ENCODE data around the gene MCF2L.
"Not testable (repeated sequence)": the region's sequence is repeated elsewhere in the genome, so short reads cannot be mapped to it uniquely, and the experiment has no call there.

The MCF2L gene

DNA sequence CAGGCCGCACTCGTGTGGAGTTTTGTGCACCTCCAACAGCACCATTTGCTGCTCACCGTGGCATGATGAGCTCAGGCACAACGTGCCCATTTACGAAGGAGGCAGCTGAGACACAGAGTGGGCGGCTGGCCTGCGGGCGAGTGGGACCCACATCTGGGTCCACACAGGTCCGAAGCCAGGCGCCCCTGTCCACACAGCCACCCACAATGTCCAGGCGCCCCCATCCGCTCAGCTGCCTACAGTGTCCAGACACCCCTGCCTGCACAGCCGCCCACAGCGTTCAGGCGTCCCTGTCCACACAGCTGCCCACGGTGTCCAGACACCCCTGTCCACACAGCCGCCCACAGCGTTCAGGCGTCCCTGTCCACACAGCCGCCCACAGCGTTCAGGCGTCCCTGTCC lies 94.1 kb downstream of the MCF2L start:
- no peak for DNase-seq (ENCODE audit: low read depth in 4 of 4, low spot score in 1 of 4)

DNA sequence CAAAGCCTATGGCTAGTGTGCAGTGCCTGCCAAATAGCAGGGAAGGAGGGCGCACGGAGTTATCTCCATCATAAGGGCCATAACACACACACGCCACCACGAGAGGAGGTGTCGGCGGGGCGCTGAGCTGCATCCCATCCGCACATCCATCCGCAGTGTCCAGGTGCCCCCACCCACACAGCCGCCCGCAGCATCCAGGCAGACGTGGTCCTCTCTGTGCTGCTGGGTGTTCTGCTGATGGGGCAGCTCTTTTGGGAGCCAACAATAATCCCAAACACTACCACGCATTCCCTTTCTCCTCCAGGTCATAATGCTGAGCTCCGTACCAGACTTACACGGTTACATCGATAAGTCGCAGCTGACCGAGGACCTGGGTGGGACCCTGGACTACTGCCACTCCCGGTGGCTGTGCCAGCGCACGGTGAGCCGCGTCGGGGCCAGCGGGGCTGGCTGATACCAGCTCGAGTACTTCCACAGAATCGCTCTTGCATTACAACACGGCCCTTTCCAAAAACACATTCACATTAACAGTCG lies 95.1 kb downstream of the MCF2L start:
- DNase-seq (ENCODE audit: low read depth in 4 of 4, low spot score in 1 of 4), result no peak

GRCh38 chr13:113064534-113065405 lies 95.8 kb downstream of the MCF2L start:
- DNase-seq (ENCODE audit: low read depth in 4 of 4, low spot score in 1 of 4), result no peak

DNA sequence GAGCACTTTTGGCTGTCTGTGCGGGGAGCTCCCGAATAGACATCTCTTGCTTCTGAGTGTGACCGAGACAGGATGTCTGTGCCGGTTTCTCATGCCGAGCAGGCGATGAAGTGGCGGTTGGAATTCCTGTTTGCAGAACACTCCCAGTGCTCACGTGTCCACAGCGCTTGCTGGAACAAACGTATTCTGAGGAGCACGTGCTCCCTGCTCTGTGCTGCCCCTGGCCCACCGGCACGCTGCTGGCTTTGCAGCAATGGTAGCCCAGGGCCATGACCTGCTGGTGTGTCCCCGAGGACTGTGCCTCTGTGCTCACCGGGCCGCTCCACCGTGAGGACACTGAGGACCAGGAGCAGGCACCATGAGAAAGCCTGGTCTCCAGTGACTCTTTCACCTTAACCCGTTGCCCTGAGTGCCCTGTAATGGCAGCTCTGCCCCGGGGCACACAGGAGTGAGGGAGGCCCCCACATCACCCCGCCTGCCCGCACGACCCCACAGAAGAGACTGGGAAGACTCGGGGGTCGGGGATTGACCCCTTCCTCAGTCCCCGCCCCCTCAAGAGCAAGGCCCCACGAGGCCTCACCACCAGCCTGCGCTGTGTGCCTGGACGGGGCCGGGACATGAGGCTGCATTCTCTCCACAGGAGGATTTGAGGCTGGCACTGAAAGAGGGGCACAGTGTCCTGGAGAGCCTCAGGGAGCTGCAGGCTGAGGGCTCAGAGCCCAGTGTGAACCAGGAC lies 96.6 kb downstream of the MCF2L start:
- DNase-seq (ENCODE audit: low read depth in 4 of 4, low spot score in 1 of 4), result no peak

GRCh38 chr13:113066142-113066455 lies 97.1 kb downstream of the MCF2L start:
- DNase-seq (ENCODE audit: low read depth in 4 of 4, low spot score in 1 of 4), result no peak

DNA sequence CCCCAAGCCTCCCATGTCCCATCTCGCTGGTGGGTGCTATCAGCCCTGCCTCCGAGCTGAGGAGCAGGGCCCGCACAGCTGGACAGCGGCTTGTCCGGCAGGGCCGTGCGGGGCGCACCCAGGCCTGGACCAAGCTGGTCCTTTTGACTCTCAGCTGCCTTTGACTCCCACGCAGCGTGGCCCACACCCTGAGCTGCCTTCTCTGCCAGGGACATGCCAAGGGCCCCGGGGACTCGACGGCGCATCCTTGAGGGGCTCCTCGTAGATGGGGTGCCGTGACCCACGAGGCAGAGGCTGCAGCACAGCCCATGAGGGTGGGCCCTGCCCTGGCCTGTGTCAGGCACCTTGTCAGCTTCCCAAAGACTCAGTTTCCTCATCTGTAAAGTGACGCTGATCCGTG lies 97.7 kb downstream of the MCF2L start:
- no peak for DNase-seq (ENCODE audit: low read depth in 4 of 4, low spot score in 1 of 4)

GRCh38 chr13:113069861-113070805 lies 101.1 kb downstream of the MCF2L start:
- no peak for DNase-seq (ENCODE audit: low read depth in 4 of 4, low spot score in 1 of 4)

DNA sequence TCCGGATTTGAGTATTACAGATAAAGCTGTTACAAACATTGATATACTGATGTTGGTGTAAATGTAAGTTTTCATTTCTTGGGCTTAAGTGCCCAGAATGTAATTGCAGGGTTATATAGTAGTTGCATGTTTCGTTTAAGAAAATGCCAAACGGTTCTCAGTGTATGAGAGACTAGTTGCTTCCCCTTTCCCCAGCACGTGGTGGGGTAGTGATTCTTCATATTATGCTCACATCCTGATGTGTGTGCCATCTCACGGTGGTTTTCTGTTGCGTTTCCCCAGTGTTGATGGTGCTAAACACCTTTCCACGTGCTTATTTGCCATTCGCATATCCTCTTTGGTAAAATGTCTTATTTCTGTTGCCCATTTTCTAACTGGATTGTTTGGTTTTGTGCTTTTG lies 101.8 kb downstream of the MCF2L start:
- DNase-seq (ENCODE audit: low read depth in 4 of 4, low spot score in 1 of 4), result no peak

- no peak for DNase-seq (ENCODE audit: low read depth in 4 of 4, low spot score in 1 of 4)
Observed at GRCh38 chr13:113072376-113072775, 103.4 kb downstream of the MCF2L start.

DNA sequence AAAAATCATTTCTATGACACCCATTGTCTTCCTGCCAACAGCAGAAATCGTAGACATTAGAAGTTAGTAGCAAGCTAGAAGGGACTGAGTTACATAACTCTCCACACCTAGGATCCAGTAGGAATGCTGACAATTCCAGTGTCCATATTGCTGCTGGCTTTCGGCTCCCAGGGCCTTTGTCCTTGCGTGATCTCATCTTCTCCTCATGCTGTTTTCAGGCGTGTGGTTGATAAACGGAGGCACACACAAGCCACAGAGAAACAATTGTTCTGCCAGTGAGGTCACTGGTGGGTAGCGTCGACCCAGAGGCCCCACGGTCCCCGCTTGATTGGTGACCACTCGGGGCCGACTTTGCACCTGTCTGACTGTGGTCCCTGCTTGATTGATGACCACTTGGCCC lies 104.9 kb downstream of the MCF2L start:
- DNase-seq (ENCODE audit: low read depth in 4 of 4, low spot score in 1 of 4), result no peak

GRCh38 chr13:113074401-113074800 lies 105.4 kb downstream of the MCF2L start:
- DNase-seq (ENCODE audit: low read depth in 4 of 4, low spot score in 1 of 4), result no peak

DNA sequence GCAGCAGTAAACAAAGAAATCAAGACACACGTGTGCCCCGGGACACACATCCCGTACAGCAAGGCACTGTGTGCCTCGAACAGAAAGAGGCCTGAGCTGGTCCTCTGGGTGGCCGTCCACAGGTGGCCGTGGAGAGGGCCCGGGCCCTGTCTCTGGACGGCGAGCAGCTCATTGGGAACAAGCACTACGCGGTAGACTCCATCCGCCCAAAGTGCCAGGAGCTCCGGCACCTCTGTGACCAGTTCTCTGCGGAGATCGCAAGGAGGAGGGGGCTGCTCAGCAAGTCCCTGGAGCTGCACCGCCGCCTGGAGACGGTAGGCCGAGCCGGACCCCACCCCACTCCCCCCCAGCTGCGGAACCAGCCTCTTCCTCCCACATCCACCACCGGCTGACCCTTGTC lies 105.9 kb downstream of the MCF2L start:
- no peak for DNase-seq (ENCODE audit: low read depth in 4 of 4, low spot score in 1 of 4)

DNA sequence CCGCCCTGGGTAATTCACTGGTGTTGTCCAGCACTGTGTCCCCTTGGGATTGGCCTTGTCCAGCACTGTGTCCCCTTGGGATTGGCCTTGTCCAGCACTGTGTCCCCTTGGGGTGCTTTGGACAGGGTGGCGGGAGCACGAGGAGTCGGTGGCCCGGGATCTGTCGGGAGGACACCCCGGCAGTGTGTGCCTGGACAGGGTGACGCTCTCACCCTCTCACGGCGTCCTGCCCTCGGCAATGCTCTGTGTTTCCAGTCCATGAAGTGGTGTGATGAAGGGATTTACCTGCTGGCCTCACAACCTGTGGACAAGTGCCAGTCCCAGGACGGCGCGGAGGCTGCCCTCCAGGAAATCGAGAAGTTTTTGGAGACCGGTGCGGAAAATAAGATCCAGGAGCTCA lies 106.7 kb downstream of the MCF2L start:
- no peak for DNase-seq (ENCODE audit: low read depth in 4 of 4, low spot score in 1 of 4)

DNA sequence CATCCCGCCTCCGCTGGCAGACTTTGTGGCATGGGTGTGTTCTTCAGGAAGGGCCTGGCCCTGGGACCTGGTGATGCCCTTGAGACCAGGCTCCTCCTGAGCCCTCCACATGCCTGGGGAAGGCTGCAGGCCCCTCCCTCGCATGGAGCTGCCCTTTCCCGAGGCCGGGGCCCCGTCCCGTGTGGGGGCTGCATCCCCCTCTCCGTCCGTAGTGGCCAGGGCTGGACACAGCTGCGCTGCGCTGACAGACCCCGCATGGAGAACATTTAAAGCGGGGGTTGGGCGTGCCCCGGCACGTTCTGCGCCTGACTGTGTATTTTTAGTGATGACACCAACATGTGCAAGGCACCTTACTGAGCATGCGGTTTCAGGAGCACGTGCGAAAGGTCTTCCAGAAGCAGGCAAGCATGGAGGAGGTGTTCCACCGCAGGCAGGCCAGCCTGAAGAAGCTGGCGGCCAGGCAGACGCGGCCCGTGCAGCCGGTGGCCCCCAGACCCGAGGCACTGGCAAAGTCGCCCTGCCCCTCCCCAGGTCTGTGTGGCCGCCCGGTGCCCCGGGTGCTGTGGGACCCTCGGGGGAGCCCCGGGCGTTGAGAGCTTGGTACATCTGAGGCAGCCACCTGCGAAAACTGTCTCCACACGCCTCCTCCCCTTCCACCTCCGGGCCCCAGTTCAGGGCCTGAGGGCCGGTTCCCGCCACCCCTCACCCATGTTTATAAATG lies 107.8 kb downstream of the MCF2L start:
- DNase-seq (ENCODE audit: low read depth in 4 of 4, low spot score in 1 of 4), result no peak

DNA sequence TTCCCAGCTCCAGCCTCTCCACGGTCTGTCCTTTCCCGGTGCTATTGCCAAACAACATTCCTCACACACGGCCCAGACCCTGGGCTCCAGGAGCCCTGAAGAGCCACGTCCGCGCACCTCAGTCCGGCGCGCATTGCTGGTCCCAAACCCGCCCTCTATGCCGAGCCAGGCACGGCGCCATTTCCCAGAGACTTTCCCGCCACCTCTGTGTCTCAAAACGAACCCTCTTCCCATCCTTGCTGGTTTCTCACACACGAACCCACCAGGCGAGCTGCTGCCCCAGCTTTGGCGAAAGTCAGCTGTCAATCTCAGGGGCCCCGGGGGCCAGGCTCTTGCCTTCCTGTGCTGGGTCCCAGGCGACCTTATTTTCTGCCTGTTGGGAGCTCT lies 108.5 kb downstream of the MCF2L start:
- DNase-seq (ENCODE audit: low read depth in 4 of 4, low spot score in 1 of 4), result no peak

GRCh38 chr13:113077953-113078901 lies 109.2 kb downstream of the MCF2L start:
- no peak for DNase-seq (ENCODE audit: low read depth in 4 of 4, low spot score in 1 of 4)

DNA sequence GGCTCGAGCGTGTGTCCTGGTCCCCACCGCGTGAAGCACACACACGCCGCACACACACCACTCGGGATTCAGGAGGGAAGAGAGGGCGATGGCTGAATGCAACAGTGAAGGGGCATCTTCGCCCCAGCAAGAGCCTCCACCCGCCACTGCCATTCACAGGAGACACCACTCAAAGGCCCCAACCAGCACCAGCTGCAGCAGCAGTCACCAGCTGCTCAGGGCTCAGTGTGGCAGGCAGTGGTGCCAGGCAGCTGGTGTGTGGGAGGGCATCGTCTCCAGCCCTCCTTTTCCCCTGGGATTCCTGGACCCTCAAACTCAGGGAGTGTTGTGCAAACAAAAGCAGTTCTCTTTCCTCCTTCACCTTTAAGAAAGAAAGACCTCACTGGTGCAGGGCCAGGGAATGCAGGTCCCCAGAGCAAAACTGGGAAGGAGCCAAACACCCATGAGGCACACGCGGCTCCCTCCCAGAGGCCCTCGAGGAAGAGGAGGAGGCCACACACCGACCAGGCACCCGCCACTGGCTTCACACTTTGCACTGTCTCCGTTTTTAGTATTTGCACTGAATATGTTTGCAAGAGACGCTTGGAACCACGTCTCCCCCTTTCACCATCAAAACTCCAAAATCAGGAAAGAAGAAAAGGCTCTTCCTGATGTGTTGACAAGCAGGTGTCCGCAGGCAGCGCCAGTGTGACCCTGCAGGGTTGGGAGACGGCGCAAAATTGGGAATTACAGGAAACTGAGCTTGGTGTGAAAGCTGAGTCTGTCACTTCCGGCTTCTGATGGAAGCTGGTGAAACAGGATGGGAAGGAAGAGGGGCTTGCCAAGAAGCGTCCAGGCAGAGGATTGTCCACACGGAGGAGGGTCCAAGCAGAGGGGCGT lies 110.1 kb downstream of the MCF2L start:
- DNase-seq (ENCODE audit: low read depth in 4 of 4, low spot score in 1 of 4), result no peak

DNA sequence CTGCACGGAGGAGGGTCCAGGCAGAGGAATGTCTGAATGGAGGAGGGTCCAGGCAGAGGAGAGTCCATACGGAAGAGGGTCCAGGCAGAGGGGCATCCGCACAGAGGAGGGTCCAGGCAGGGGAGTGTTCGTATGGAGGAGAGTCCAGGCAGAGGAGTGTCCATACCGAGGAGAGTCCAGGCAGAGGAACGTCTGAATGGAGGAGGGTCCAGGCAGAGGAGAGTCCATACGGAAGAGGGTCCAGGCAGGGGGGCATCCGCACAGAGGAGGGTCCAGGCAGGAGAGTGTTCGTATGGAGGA lies 110.7 kb downstream of the MCF2L start:
- DNase-seq (ENCODE audit: low read depth in 4 of 4, low spot score in 1 of 4), result not testable (repeated sequence)

DNA sequence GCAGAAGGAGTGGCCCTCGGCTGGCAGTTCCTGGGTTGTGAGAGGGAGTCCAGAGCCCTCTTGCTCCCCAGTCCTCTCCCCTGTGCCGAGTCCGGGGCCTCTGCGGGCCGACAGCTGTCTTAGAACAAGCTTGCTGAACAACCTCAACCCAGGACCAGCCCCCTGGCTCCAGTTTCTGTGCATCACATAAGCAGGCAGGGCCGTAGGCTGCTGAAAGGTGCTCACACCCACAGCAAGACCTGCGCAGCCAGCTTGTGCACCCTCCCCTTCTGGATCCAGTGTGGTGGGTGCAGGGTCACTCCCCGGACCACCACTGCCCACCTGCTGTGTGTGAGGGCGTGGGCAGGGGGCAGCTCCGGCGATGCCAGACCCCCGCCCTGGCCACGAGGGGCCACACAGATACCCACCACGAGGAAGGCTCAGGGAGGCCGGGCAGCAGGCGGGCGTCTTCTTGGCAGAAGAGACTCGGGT lies 111.4 kb downstream of the MCF2L start:
- no peak for DNase-seq (ENCODE audit: low read depth in 4 of 4, low spot score in 1 of 4)
